NCI-H1105 treated with DMSO at 0.1 percent for 48 hours (cell line): ENCODE data around the gene ZAP70.
A peak's percentile ranks its signal among the peaks of the same experiment; 100 is the strongest.

Experiments used
- DNase-seq: peaks from one replicate; lab custom pipeline; 2025; lab: John Stamatoyannopoulos, UW

Gene ZAP70

DNA sequence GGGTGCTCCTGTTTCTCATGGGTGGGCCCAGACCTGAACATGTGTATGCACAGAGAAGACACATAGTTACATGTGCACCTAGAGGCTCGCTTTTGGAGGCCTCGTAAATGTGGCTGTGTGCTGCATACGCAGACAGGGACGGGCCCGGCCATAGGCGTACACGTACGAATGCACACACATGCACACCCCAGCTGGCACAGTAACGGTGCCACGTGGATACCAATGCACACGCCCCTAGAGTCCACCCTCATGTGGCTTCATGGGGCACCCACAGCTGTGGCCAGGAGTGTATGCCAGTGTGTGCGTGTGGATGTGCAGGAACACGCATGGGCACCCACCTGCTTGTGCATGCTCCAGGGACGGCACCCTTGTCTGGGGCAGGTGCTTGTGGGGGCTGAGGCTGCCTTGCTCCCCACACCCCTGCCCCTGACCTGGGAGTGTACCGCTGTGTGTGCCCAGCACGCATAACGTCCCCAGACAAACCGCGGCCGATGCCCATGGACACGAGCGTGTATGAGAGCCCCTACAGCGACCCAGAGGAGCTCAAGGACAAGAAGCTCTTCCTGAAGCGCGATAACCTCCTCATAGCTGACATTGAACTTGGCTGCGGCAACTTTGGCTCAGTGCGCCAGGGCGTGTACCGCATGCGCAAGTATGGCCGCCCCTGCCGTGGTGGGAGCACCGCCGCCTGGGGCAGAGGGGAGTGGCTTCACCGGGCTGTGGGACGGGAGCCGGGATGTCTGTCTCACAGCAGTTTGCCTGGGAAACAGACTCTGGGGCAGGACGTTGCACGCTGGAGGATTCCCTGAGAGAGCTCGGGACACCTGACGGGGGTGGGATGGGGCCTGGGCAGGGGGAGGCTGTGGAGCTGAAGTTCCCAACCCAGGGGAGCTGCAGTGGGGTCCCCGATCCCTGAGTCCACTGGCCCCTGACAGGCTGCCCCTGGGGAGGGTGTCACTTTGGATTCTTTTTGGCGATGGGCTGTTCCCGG is 21.0 kb downstream of the ZAP70 start:
- DNase-seq: no peak

DNA sequence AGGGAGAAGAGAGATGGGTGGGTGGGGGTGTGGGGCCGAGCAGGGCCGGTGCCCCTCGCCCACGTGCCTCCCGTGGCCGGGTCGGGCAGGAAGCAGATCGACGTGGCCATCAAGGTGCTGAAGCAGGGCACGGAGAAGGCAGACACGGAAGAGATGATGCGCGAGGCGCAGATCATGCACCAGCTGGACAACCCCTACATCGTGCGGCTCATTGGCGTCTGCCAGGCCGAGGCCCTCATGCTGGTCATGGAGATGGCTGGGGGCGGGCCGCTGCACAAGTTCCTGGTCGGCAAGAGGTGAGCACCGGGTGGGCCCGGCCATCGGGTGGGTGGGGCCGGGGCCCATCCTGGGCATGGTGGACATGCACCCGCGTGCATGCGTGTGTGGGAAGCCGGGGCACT is 21.8 kb downstream of the ZAP70 start:
- DNase-seq: no peak

DNA sequence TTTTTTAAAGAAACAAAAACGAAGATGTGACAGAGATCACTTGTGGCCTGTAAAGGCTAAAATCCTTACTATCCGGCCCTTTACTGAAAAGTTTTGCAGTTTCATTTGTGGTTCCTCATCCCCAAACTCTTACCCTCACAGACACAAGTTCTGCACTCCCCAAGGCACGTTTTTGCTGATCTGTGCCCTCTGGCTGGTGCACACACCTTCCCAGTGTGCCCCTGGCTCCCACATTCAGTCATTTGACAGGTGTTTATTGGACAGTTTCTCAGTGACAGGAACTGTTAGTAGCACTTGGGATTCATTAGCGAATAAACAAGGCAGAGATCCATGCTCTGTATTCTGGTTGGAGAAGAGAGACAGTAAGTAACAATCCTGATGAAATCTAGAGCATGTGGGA is 22.8 kb downstream of the ZAP70 start:
- DNase-seq: no peak

DNA sequence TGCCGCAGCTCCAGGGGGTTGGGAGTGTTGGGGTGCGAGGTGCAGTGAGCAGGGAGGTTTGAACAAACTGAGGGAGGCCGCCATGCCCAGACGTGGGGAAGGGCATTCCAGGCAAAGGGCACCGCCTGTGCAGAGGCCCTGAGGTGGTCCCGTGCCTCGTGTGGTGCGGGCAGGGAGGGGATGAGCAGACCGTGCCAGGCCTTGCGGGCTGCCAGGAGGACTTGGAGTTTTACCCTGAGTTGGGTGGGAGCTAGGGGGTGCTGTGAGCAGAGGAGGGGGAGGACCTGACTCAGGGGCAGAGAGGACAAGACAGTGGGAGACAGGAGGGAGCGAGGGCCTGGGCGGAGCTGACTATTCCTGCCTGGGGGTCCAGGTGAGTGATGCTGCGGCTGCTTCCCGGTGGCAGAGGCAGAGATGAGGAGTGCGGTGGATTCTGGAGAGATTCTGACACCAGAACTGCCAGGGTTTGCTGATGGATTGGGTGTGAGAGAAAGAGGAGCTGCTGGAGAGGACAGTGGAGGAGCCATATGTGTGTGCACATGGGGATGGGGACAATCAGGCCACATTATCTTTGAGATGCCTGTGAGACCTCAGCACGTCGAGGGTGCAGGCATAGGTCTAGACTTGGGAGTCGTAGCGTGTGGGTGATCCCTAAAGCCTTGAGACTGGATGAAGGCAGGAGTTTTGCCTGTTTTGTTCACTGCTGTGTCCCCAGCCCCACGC is 23.4 kb downstream of the ZAP70 start:
- DNase-seq: no peak

DNA sequence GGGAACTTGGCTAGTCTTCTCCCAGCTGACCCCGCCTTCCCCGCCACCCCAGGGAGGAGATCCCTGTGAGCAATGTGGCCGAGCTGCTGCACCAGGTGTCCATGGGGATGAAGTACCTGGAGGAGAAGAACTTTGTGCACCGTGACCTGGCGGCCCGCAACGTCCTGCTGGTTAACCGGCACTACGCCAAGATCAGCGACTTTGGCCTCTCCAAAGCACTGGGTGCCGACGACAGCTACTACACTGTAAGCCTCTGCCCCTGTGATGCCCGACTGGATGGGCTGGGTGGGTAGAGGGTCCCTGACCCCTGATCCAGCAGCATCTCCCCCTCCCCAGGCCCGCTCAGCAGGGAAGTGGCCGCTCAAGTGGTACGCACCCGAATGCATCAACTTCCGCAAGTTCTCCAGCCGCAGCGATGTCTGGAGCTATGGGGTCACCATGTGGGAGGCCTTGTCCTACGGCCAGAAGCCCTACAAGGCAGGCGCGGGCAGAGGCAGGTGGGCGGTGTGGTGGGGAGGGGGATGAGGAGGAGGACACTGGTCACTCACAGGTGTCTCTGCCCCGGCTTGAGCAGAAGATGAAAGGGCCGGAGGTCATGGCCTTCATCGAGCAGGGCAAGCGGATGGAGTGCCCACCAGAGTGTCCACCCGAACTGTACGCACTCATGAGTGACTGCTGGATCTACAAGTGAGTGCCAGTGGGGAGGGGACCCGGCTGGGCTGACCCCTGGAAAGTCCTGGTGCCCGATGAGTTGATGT is 24.2 kb downstream of the ZAP70 start:
- DNase-seq: no peak

DNA sequence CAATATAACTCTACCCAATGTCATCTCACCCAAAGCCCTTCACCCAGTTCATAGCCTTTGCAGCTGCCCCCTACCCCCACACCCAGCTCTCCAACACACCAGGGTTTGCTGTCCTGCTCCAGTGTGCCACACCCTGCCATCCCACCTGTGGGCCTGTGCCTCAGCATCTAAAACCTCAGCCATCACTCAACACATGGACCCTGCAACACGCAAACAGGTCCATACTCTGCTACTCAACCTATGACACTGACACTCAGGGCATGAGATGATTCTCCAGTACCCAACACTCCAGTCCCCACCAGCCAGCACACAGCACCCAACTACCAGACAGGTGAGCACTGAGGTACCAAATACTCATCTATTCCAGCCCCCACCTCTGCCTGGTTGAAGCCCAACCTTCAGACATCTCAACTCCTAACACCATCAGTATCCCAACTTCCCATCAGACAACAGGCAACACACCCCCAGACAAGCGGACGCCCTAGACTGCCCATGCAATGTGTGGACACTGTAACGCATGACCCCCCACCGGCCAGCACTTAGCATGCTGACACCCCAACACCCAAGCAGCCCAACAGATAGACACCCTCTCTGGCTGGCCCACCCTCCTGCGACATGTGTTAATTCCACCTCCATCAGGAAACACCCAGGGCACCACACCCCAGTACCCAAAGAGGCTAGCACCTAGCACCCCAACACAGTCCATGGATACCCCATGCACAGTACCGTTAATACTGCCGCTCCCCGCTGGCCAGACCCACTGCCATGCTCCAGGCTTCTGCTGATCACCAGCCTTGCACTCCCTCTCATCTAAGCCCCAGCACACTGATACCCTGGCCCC is 25.0 kb downstream of the ZAP70 start:
- DNase-seq: no peak

DNA sequence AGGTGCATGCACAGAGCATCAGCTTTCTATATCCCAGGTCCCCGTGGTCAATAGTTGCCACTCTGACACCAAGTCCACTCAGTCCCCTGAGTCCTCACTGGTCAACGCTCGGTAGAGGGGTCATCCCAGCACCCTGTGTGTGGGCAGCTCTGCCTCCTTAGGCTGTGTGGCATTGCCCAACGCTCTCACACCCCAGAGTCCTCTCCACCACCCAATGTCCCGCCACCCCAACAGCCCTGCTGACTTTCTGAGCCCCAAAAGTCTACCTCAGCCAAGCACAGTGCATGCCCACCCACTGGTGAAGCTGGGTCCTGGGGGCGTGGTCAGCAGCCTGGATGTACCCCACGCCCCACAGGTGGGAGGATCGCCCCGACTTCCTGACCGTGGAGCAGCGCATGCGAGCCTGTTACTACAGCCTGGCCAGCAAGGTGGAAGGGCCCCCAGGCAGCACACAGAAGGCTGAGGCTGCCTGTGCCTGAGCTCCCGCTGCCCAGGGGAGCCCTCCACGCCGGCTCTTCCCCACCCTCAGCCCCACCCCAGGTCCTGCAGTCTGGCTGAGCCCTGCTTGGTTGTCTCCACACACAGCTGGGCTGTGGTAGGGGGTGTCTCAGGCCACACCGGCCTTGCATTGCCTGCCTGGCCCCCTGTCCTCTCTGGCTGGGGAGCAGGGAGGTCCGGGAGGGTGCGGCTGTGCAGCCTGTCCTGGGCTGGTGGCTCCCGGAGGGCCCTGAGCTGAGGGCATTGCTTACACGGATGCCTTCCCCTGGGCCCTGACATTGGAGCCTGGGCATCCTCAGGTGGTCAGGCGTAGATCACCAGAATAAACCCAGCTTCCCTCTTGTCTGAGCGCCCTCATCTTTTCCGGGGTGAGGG is 25.9 kb downstream of the ZAP70 start:
- no peak for DNase-seq

DNA sequence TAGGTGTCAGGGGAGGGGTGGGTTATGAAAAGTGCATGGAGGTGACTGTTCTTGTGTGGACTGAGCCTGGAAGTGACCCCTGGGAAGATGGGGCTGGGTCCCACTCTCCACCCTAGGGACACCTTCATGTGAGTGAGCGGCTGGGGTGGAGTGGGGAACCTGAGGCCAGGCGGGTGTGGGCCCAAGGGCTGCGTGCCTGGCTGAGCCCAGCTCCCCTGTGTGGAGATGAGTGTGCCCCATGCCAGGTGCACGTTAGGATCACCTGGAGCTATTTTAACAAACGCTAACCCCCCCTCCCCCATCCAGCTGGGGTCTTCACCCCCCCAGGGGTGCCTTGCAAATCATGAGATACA is 26.5 kb downstream of the ZAP70 start:
- no peak for DNase-seq

DNA sequence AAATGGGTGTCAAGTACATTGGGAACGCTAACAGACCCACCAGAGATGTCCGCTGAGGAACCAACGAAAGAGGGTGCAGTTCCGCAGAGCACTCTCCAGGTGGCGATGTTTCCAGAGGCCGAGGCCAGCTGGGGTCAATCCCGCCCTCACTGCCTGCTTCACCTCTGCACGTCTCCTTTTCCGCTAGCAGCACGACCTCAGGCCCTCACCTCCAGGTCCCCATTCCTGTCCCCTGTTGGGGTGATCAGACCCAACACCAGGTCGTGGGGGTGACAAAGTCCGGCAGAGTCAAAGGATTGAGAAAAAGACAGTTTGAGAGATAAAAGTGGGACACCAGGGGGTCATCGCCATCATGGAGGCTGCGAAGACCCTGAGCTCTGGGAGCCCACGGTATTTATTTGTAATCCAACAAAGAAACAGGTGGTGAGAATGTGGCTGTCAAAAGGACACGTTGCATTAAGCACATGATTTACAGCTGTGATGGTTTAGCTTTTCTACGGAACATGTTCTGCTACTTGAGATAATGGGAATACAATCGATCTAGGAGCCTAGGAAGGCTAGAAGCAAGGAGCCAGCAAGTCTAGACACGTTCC is 27.3 kb downstream of the ZAP70 start:
- peak; percentile 82 for DNase-seq

DNA sequence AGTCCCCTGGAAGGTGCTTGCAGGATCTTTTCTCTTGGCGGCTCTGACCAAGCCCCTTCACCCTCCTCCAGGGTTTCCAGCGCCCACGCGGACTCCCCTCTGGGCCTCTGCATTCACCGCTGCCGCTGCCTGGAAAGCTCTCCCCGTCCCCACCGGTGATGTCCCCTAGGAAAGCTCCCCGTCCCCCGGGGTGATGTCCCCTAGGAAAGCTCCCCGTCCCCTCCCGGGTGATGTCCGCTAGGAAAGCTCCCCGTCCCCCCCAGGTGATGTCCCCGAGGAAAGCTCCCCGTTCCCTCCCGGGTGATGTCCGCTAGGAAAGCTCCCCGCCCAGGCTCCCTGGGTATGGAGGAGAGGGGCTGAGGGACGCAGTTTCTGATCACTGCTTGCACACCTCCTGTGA is 27.9 kb downstream of the ZAP70 start:
- no peak for DNase-seq

DNA sequence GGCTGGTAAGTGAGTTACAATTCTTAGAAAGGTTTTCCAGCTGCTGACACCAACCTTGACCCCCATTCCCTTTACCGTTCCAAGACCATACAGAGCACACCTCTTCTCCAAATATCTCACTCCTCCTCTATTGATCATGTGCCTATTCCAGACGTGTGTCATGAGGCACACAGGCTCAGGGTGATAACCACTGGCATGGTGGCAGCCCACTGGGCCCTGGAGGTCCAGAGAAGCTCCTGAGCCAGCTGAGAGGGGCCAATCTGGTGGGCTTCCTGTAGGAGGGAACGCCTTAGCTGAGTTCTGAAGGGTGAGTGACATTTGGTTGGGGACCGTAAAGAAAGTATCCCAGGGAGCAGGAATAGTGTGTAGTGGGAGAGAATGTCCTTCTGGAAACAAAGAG is 28.3 kb downstream of the ZAP70 start:
- no peak for DNase-seq

DNA sequence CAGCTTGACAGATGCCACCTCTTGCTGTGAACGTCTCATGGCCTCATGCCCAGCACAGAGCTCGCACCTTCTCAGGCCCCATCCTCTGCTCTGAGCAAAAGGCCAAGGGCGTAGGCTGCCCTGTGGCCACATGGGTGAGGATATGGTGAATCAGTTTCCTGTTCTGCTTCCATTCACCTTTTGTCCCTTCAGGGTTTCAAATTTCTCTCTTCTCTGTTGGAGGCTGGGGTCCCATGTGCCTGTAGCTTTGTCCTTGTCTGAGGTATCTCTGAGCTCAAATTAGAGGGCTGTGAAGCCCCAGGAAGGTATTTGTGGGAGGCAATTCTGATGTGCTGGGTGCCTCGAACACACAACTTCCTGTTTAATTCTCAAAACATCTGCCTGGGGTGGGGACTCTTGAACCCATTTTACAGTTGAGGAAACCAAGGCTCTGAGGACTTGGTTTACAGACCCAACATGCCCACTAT is 29.0 kb downstream of the ZAP70 start:
- DNase-seq: no peak

DNA sequence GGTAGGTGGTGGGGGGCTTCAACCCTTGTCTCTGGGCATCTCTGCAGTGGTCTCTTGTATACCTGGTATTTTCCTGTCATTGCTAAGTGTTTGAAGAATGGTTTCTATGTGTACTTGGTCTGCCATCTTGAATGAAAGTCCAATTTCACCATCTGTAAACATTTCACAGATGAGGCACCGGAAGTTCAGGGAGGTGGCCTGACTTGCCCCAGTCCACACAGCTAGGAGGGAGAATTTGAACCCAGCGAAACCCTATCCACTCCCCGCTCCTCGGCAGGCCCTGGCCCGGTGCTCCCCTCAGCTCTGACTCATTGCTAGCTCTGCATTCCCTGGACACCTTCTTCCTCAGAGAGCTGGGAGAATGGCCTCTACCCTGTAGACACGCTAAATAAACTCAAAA is 30.5 kb downstream of the ZAP70 start:
- no peak for DNase-seq

DNA sequence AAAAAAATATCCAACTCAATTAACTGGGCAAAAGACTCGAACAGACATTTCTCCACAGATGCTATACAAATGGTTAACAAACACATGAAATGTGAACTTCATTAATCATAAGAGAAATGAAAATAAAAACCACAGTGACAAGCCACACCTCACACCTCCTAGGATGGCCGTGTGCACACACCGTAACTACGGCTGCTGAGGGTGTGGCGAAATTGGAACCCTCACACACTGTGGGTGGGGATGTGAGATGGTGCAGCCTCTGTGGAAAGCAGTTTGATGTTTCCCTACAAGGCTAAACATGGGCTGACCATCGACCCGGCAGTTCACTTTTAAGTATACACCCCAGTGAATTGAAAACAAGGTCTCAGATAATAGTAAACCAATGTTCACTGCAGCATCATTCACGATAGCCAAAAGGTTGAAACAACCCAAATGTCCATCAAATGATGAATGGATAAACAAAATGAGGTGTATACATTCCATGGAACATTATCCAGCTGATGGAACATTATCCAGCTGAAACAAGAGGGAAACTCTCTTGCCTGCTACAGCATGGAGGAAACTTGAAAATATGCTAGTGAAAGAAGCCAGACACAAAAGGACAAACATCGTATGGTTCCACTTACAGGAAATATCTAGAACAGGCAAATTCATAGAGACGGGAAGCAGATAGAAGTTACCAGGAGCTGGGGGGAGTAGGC is 32.2 kb downstream of the ZAP70 start:
- DNase-seq: no peak

DNA sequence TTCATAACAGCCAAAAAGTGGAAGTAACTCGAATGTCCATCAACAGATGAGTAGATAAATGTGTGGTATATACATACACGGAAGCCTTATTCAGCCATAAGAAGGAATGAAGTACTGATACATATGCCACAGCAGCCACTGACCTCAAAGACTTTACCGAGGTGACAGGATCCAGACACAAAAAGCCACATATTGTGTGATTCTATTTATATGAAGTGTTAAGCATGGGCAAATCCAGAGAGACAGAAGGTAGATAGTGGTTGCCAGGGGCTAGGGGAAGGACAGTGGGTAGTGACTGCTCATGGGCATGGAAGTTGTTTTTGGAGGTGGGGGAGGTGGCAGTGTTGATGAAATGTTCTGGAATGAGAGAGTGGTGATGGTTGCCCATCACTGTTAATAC is 33.9 kb downstream of the ZAP70 start:
- DNase-seq: no peak

DNA sequence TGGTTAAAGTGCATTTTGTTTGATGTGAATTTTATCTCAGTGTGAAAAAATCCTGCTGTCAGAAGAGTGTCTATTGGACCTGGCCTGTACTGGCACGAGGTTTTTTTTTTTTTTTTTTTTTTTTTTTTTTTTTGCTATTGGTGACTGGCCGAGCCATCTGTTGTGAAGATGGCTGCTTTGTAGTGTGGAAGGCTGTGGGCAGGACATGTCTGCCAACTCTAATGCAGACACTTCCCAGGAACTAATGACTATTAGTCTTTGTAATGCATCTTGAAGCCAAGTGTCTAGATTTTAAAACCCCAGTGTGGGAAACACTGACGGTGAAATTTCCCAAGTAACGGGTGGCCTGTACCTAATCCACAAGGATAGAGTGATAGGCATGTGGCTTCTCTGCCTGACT is 34.3 kb downstream of the ZAP70 start:
- DNase-seq: no peak

DNA sequence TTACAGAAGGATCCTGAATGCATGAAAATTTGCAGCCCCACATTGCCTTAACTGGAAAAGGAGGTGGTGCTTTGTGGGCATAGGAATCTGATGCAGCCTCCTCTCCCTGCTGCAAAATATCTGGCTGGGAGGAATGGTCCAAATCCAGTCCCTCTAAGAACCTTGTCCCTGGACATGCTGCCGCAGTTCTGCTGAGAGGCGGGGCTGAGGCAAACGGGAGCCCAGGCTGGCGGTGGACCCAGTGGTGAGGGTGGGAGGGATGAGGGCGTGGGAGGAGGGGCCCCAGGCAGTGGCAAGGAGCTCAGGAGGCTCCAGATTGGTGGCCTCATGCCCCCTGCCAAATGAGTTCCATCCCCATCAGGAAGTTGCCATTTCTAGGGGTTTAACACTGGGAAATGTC is 36.2 kb downstream of the ZAP70 start:
- no peak for DNase-seq

DNA sequence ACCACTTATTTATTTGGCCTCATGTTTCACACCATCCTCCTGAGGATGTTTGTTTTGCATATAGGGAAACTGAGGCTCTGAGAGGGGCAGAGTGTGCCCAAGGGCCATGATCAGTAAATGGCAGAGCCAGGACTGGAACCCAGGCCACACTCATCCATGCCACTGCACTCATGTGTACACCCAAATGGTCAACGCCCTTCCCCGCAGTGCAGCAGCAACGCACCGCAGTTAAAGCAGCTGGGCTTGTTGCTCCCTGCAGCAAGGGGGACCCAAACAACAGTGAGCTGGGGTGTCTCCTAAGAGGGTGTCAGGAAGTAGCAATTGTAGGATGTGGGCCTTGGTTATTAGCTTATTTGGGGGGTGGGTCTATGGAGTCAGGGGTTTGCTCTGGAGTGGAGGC is 36.6 kb downstream of the ZAP70 start:
- DNase-seq: no peak

DNA sequence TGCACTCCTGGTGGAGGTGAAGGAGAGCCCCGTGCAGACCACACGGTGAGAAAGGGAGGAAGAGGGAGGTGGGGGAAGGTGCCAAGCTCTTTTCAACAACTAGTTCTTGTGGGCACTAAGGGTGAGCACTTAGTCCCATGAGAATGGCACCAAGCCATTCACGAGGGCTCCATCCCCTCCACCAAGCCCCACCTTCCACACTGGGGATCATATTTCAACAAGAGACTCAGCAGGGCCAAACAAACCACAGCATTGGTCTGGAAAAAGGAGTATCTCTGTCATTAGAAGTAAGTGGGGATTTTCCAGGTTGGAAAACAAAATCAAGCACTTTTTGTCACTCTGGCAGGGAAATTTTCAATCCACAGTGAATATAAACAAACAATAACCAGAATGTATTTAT is 38.4 kb downstream of the ZAP70 start:
- DNase-seq: peak; percentile 79
